ENCODE results near the gene TFPI.

- TF ChIP-seq EZH2 (IDR thresholded peaks at IDR 0.05), result no peak
- TF ChIP-seq POLR2AphosphoS5 (IDR thresholded peaks at IDR 0.05; ENCODE audit: borderline replicate concordance, low read depth, low read length), result no peak; the same call in 1 of the 2 replicates
- no peak for TF ChIP-seq FOXP2 (optimal IDR thresholded peaks at IDR 0.05; ENCODE audit: control extremely low read depth, extremely low read length, insufficient read depth)
These were observed 27.0 kb downstream of the TFPI start for GRCh38 chr2:187527262-187527661.
